NCI-H748 treated with DMSO at 0.1 percent for 48 hours (cell line): ENCODE results near the gene CORO7.

Experiments
- DNase-seq: peaks from one replicate; lab custom pipeline; 2025; lab: John Stamatoyannopoulos, UW

CORO7 gene

DNA sequence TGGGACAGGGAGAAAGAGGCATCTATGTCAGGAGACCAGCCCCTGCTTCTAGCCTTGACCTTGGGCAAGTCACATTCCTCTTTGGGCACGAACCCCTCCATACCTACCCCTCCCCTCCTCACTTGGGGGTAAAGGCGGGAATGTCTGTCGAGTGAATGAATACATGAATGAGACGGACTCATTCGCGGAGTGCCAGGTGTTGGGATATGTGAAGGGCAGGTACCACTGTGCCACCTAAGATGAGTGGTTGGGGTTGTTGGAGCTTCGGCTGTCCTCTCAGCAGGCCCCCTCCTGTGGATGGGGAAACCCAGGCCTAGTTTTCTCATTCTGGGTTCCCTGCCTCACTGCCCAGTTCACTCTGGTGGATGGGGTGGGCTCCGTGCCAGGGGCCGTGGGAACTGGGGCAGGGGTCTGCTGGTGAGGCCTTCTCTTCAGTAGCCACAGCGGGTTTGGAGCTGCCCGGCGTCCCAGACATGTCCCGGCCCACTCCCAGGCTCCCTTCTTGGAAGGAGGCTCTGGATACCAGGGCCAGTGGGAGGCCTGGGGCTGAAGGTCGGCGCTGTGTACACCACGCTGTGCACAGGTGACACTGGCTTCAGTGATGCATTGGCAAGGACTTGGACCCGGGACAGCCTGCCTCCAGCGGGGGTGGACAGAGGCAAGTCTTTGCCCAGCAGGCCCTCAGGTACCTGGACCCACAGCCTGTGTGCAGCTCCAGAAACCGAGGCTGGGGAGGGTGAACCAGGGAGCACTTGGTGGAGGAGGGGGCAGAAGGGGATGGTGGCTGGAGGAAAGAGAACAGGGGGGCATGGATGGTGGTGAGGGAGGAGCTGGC lies 94.9 kb downstream of the CORO7 start:
- no peak for DNase-seq

DNA sequence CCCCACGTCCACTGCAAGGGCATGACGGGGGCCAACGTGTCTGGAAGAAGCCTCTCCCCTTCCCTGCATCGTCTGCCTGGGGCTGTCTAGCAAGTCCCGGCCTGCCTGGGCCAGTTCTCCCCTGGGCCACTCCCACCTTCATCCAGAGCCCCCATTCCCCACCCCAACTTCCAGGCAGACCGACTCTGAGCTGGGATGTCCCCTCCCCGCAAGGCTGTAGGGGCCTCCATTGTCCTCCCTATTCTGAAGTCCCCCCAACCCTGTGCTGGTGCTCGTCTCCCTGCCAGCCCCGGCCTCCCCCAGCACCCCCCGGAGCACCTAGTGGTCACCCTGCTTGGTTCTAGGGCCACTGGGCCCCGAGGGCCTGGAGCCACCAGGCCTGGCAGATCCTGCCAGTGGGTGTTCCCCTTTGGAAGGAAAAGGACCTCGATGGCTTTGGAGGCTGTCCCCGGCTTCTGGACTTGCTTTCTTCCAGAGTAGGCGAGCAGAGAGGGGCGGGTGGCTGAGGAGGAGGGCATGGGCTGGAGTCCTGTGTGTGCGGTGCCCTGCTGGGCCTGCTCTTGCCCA lies 95.7 kb downstream of the CORO7 start:
- no peak for DNase-seq

DNA sequence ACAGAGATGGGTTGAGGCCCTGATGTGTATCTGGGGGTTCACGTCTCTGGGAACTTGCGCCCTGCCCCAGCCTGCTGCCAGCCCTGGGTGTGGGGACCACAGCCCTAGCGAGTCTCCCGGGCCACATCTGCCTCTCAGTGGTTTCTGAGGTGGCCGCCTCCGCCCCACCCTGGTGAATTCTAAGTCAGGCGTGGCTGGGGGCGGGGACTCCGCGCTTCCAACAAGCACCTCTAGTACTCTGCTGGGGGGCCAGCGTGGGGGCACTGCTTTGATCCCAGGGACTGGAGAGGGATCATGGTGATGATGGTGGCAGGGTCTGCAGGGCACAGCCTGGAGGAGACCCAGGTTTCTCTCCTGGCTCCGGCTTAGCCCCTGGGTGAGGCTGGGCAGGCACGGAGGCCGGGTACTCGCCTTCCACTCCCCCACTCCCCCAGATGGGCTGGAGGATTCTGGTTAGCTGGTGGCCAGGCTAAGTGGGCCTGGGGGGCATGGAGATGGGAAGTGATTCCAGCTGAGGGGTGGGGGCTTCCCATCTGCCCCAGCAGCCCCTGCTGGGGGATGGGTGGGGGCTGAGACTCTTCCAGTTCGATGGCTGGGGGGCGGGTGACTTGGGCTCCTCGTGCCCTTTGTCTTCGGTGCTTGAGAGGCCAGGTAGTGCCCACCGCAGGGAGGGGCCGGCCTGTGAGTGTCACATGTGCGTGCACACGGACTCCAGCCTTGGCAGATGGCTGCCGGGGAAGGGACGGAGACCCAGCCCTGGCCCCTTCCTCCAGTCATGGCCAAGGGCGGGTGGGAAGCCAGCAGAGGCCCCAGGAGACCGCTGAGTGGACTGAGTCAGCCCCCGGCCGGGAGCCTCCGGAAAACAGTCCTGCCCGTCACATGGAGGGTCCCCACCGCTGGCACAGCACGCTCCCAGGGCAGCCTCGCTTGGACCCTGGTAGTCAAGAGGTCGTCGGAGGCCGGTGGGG lies 96.7 kb downstream of the CORO7 start:
- DNase-seq: no peak

DNA sequence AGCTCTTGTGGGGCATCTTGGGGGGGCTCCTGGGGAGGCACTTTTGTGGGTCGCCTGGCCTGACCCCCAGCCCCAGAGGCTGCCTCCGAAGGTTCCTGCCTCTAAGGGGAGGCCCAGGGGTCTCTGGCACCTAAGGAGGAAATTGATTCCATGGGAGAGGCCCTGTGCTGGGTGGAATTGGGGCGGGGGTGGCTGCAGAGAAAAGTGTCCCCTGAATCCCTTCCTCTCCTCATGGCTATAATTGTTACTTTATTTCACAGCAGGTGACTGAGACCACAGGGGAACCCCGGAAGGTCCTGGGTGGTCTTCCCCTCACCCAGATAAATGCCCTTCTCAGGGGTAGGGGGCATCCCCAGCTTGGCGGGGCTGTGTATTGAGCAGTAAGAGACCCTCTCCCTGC lies 97.4 kb downstream of the CORO7 start:
- DNase-seq: no peak

DNA sequence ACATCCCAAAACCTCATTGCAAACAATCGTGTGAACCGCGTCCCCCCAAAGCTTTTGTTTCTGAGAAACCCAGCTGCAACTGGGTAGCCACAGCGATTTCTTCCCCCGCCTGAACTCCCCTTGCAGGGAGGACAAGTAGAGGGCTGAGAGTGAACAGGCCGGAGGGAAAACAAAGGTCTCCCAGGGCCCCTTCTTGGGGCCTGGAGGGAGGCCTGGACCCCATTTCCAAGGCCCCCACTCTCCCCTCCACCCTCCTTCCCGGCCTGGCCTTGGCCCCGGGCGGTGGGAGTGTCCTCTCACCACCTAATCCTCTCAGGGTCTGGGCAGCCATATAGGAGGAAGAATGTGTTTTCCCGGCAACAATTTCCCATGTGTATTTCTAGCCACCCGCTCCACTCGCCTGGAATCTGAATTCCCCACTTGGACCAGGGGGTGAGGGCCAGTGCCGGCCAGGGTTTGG lies 97.9 kb downstream of the CORO7 start:
- no peak for DNase-seq

DNA sequence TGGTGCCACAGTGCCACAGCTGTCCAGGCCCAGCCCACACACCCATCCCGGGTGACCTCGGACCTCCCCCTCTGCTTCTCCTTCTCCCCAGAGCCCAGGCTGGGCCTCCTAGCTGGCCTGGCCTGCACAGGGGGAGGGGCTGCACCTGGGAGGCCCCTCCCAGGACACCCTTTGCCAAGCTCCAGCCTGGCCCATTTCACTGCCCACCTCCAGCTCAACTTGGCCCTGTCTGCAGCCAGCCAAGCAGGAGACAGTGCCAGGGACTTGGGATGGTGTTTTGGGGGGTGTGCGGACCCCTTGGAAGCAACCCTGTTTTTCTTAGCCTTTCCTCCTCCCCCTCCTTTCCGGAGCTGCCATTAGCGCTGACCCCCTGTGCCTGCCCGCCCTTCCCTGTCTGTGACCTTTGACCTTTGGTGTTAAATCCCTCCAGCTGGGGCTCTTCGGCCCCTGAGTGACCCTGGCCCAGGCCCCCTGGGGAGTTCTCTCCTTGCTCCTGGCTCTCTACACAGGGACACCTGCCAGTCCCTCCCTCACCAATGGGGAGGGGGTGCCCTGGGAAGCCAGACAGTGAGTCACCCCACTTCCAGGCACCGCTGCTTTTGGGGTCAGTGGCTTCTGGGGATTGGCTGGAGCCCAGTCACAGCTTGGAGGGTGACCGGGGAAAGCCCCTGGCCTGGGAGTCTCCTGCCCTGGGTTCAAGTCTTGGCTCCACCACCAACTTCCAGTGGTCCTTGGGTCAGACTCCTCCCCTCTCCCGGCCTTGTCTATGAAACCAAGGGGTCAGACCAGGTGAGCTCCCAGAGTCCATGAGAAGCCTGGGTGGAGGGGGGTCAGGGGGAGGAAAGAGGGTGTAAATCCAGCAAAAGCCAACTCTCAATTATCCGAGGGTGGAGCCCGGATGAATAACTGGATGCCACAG lies 98.6 kb downstream of the CORO7 start:
- DNase-seq: no peak

DNA sequence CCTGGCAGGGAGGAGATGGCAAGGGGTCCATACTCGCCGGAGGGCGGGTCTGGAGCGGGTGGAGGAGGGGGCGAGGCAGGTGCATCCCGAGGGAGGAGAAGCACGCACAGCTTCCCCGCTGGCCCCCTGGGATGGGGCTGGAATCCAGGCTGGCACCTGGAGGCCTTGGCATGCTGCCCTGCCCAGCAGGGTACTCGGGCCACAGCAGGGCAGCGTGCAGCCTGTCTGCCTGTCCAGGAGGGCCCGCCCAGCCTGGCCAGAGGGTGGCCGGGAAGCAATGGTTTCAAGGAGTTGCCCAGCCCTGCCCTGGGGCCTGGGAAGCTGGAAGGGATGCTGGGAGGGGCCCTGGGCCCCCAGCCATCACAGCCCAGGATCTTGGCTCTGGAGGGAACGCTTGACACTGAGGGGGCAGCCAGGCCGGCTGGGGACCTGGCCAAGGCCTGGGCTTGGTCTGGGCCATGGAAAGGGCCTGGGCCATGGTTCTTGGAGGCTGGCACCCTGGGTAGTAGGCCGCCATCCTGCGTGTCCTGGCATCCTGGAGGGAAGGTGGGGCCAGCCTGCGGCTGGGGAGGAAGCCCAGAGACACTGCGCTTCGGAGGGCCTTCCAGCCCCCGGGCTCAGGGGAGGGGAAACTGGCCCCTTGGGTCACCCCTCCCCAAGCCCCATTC lies 99.4 kb downstream of the CORO7 start:
- DNase-seq: no peak

DNA sequence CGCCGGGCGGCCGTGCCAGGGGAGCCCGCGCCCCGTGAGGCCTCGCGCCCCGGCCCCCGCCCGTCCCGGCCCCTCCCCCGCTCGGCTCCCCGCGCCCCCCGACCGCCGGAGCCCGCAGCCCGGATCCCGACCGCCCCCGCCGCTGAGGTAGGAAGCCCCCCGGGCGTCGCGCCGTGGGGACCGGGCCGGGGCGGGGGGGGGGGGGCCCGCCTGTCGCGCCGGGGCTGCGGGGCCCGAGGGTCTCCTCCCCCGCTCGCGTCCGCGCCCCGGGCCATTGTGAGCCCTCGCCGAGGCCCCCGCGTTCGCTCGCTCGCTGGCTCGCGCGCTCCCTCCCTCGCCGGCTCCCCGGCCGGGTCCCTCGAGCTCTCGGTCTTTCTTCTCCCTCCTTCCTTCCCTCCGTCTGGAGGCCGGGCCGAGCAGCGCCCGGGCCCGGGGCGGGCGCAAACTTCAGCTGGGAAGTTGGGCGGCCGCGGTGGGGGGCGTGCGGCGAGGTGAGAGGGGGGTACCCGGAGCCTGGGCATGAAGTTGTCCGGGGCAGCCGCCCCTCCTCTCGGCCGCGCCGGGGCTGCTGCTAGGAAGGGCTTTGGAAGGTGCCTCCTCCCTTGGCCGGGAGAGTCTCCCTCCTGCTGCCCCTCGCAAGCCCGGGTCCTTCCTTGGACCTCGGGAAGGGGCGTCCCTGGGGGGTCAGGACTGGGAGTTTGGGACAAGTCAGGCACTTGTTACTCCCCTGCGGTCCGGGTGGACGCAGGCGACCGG lies 100.1 kb downstream of the CORO7 start:
- DNase-seq: no peak

DNA sequence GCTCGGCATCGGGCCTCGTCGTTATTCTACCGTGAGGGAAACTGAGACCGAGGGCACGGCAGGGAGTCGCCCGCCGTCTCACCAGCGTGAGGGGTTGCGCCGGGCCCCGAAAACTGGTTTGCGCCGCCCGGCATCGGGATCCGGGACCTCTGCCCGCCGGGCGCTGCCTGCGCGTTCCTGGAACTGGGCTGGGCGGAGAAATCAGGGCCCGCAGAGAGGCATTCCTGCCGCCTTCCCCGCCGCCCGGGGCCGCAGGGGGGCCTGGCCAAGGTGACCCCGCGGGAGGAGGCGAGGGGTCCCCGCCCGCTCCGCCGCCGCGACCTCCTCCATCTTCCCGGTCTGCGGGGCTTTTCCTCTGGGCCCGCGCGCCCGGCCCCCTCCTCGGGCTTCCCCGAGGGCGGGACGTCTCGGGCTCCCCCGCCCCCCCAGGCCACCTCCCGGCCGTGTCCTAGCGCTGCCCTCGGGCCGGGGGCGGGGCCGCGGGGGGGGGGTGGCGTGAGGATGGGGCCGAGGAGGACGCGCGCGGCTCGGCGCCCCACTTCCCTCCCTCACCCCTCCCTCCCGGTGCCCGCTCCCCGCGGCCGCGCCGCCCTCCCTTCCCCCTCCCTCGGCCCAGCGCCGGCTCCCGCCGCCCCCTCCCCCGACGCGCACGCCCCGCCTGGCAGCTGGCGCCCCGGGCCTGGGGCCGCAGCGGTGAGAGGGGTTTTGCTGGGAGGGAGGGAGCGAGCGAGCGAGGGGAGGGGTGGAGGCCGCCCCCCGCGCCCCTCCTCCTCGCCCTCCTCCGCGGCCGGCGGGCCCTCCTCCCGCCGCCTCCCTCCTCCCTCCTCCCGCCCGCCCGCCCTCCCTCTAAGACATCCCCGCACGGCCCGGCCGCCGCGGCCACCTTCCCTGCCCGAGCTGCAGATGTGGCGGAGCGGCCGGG lies 100.9 kb downstream of the CORO7 start, which contains the start of gene GLIS2:
Gene GLIS2 (plus strand): TSS at position 882 of the 922 bp plus-strand sequence. CDS start 16,214 bp downstream, outside the sequence.
- peak; percentile 43 for DNase-seq

DNA sequence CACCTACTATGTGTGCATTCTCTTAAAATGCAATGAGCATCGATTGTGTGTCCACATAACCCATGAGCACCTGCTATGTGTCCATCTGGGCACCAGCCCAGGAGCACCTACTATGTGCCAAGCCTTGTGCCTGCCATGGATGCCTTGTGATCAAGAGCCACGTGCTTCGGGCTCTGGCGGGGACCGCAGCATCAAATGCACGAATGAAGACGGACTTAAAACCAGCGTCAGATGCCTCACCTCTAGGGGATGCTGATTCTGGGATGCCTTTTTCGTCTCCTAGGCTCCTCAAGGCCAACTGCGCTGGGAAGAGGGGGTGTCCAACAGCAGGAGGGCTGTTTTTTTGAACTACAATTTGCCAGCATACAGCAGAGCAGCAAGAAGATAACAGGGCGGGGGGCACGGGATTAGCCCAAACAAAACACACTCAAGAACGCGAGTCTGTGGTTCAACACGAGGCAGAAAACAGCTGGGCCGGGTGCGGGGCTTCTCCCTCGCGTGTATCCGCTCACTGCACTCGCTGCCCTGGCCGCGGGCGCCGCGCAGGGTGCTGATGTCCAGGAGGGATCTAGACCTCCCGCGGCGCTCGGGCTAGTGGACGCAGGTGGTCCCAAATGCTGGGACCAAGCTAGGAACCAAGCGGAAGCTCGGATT lies 101.7 kb downstream of the CORO7 start:
- no peak for DNase-seq

DNA sequence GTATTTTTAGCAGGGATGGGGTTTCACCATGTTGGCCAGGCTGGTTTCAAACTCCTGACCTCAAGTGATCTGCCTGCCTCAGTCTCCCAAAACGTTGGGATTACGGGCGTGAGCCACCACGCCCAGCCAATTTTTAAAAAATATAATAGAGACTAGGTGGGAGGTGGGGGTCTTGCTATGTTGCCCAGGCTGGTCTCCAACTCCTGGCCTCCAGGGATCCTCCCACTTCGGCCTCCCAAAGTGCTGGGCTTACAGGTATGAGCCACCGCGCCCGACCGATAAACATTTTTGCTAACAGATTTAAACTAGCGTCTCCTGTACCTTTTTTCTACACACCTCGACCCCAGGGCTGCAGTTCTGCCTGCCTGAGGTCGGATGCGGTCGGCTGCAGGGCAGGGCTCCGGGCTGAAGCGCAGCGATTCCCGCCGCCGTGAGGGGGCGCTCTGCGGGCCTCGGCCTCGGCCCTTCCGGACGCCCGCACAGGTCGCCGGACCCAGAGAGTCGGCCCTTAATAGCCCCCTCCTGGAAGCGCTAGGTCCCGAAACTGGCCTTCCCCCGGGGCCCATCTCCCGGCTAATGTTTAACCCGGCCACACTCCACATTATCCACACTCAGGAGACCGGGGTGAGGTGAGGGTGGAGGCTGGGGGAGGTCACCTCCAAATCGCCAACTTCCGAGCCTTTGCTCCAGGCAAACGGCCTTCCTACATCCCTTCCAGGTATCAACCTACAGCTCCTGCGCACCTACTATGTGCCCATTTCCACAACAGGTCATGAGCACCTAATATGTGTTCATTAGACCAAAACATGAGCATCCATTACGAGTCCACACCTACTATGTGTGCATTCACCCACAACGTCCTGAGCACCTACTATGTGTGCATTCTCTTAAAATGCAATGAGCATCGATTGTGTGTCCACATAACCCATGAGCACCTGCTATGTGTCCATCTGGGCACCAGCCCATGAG lies 102.5 kb downstream of the CORO7 start:
- no peak for DNase-seq

DNA sequence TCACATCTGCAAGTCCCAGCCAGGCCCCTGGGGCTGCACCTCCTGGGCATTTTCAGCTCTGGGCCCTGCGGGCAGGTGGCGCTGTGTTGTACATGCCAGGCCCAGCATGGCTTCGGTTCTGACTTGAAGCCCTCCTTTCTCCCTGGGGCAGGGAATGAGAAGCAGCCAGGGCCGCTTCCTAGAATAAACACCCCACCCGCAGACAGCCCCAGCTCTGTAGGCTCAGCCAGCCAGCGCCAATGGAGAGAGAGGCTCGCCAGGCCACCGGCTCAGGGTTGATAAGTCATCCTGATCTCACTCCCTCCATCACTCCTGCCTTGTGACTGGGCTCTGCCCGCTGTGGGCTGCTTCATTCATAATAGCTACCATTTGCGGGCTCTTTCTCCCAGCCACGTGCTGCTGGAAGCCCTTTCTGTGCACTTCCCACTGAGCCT lies 106.5 kb downstream of the CORO7 start:
- DNase-seq: no peak

DNA sequence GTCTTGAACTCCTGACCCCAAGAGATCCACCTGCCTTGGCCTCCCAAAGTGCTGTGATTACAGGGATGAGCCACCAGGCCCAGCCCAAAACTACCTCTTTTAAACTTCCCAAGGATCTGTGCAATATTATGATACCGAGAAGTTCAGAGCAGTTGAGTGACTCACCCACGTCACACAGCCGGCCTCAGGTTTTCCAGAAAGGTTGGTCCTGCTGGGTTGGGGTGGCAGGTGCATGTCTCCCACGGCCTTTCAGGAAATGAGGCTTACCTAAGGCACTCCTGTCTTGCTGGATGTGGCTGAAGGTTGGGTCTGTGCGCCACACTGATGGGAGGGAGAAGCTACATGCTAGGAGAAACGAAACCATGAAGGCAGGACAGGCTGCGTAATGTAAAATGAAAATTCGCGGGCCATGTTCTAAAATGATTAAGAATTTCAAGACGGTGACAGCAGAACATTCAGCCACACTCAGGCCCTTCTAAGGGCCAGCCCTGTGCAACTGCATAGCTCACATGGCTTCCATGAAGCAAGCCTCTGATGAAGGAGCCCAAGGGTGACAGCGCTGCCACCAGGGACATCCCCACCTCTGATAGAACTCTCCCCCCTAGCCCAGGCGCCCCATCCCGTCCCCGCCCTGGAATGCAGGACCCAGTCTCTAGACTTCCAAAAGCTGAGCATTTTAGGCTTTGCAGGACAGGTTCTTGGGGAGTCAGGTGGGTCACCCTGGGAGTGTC lies 107.1 kb downstream of the CORO7 start:
- DNase-seq: no peak

DNA sequence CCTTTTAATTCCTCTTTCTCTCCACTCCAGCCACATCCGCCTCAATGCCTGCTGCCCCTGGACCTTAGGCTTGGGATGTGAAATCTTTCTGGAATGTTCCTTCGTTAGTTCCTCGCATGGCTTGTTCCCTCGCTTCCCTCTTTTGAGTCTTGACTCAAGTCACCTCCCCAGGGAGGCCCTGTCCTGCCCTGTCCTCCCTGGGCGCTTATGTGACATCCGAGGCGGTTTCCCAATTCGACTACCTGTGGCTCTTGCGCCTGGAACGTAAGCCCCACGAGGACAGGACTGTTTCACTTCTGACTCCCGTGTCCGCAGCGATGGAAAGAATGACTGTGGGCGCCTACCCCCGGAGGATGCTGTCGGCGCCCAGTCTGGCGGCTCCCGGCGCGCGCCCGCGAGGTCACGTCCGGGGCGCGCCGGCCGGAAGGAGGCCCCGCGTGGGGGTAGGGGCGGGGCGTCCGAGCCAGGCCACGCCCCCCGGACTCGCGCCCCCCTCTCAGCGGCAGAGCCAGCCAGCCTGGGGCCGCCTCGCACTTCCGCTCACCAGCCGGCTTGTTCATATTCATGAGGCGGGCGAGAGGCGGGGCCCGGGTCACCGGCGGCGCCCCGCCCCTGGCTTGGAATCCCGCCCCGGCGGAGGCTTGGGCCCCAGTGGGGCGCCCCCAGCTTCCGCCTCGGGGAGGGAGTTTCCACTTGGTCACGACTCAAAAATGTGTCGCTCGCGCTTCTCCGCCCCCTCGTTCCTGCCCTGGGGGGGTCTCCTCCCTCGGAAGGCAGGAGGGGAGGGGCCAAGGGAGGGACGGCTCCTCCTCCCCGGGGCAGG lies 109.0 kb downstream of the CORO7 start:
- peak; percentile 67 for DNase-seq

DNA sequence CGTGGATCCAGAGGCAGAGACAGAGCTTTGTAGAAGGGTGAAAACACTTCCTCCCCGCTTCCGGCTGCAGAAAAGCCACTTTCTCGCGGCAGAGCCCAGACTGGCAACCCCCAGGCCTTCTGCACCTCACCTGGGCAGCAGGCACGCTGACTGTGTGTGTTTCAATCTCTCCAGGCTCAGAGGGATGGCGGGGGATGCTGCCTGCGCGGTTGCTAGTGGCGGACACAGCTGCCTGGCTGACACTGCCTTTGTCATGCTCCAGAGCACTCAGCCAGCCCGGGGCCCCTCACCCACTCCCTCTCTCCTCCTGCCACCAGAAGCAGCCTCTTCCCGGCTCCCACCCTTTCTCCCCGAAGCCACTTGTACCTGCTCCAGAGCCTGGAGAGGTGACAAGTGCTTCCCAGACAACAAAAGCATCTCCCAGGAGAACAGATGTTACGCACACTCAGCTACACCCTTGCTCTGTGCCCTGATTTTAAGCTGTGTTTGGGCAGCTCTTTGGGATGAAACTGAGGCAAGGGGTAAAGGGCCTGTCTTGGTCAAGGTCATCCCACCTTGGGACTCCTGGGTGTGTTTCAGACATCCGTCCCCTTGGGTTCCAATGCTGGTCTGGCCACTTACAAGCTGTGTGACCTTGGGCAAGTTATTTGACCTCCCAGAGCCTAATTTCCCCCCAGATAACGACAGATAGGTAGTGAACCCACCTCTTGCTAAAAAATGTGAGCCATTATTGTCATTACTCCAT lies 109.8 kb downstream of the CORO7 start:
- no peak for DNase-seq
